SU-DHL-6 (cell line): ENCODE measurements around the gene CCL7.

Source experiments
- CTCF ChIP-seq: fragments of 200-600 bp; sonication (generic); IDR thresholded peaks from one replicate; pipeline ENCODE4 v1.5.1; 2017; ENCODE audit warnings: antibody characterized with exemption, mild to moderate bottlenecking, low read length, moderate library complexity; ENCODE audit not compliant: insufficient read depth, poor library complexity, severe bottlenecking
- EZH2phosphoT487 ChIP-seq: fragments of 200-600 bp; sonication (generic), shearing (Covaris generic); conservative IDR thresholded peaks from 2 replicates; pipeline ENCODE4 v1.6.1; 2018; ENCODE audit warnings: mild to moderate bottlenecking, antibody characterized with exemption, low read length, moderate library complexity, mixed read lengths

- TF ChIP-seq CTCF (no peak), EZH2phosphoT487 (no peak)
Measured at GRCh38 chr17:34260861-34261260, 9.2 kb upstream of the CCL7 start.
